ENCODE measurements around the gene INPP5A.

DNA sequence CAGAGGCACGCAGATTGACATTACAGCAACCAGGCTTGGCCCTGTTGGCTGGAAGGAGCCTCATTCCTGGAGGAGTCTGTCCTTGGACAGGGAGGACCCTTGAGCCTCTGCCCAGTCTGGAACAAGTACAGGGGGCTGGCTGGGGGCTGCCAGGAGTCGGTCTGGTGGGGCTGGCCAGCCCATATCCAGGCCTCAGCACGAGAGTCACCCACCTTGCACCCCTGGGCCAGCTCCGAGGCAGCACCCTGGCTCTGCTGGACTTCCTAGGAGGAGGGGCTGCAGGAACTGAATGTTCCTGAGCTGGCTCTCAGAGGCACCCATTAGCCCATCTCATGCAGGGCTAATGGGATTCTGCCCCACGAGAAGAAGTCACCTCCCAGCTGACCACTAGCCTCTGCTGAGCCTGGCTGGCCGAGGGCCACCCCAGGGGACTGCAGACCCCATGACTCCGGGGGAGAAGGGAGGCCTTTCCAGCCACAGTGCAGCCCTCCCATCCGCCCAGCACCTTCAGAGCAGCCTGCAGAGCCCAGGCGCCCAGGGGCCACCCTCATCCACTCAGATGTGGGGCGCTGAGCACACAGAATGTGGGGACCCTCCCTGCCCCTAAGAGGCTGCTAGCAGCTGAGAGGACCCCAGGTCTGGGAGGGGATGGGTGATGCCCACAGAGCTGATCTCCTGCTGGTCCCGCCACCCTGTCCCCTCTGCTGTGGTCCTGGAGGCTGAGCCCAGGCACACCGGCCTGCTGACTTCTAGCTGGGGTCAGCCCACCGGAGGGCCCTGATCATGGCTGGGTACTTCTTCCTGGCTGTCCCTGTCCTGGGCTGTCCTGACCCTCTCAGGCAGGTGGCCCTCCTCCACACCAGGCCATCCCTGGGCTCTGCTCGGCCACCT, 14.8 kb upstream of the INPP5A start:
- TF ChIP-seq, protein P1, sequence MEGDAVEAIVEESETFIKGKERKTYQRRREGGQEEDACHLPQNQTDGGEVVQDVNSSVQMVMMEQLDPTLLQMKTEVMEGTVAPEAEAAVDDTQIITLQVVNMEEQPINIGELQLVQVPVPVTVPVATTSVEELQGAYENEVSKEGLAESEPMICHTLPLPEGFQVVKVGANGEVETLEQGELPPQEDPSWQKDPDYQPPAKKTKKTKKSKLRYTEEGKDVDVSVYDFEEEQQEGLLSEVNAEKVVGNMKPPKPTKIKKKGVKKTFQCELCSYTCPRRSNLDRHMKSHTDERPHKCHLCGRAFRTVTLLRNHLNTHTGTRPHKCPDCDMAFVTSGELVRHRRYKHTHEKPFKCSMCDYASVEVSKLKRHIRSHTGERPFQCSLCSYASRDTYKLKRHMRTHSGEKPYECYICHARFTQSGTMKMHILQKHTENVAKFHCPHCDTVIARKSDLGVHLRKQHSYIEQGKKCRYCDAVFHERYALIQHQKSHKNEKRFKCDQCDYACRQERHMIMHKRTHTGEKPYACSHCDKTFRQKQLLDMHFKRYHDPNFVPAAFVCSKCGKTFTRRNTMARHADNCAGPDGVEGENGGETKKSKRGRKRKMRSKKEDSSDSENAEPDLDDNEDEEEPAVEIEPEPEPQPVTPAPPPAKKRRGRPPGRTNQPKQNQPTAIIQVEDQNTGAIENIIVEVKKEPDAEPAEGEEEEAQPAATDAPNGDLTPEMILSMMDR (IDR thresholded peaks at IDR 0.05 in 8 of 11, conservative IDR thresholded peaks at IDR 0.05 in 3 of 11): no peak
- no peak for TF ChIP-seq POLR2A (IDR thresholded peaks at IDR 0.05)
- TF ChIP-seq POLR2AphosphoS5 (IDR thresholded peaks at IDR 0.05): no peak
